ENCODE data around the gene ARL2BP.
"Not testable (repeated sequence)": the region's sequence is repeated elsewhere in the genome, so short reads cannot be mapped to it uniquely, and the experiment has no call there.

Gene ARL2BP

DNA sequence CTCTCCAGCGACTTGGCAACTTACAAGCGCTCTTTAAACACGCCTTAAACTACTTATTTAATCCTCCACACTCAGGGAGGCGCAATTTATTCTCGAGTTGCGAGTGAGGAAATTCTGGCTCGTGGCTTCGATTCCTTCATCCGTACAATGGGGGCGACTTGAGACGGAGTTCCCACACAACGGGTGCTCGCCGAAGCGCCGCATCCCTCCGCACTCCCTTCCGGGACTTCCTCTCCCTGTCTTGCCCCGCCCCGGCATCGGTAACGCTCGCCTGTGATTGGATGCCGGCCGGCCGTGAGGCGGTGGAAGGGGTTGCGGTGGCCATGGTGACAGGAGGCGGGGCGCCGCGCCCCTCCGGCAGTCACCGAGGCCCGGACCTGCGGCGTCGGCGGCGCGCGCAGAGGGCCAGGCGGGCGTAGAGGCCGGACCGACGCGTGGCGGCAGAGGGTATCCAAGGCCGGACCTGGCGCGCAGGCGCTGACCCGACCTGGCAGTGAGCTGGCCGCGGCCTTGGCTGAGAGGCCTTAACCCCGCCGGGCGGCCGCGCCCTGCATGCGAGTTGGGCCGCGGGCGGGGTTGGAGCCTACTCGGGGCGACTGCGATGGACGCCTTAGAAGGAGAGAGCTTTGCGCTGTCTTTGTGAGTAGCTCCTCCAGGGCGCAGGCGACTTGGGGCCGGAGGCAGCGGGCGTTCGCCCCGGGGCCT lies at the start of gene ARL2BP:
ARL2BP (plus strand) TSS at position 493 of the 705 bp plus-strand sequence; CDS start at position 602, 109 bp downstream.
- peaks cover 10% of the 10 kb centered on the region for H3K36me3 Mint-ChIP-seq (ENCODE audit: low read depth)
- DNase-seq (peak; percentile 98), ATAC-seq (peak; percentile 99)
- no peaks in the 10 kb centered on the region for H3K9me3 Mint-ChIP-seq
- H3K27ac Mint-ChIP-seq = peak within 1 kb of the TSS; percentile 92
- H3K4me3 Mint-ChIP-seq = peak within 1 kb of the TSS; percentile 84
- H3K27me3 Mint-ChIP-seq = no peaks in the 10 kb centered on the region
- peaks cover 25% of the 10 kb centered on the region for H3K4me1 Mint-ChIP-seq

- H3K36me3 Mint-ChIP-seq (ENCODE audit: low read depth) = no peaks in the 10 kb centered on the region
- H3K27ac Mint-ChIP-seq = no peak overlapping the region
- ATAC-seq (no peak), DNase-seq (no peak)
- peaks cover 21% of the 10 kb centered on the region for H3K4me1 Mint-ChIP-seq
- no peaks in the 10 kb centered on the region for H3K27me3 Mint-ChIP-seq
- no peaks in the 10 kb centered on the region for H3K9me3 Mint-ChIP-seq
- H3K4me3 Mint-ChIP-seq = no peak overlapping the region
Measured at GRCh38 chr16:57196286-57196685, 48.8 kb upstream of the ARL2BP start.

- ATAC-seq = no peak
- Mint-ChIP-seq H3K27me3 (no peaks in the 10 kb centered on the region), H3K4me1 (peaks cover 21% of the 10 kb centered on the region), H3K36me3 (ENCODE audit: low read depth) (no peaks in the 10 kb centered on the region), H3K27ac (no peak overlapping the region), H3K9me3 (no peaks in the 10 kb centered on the region), H3K4me3 (no peak overlapping the region)
- DNase-seq = no peak
Measured at GRCh38 chr16:57196753-57197152, 48.3 kb upstream of the ARL2BP start.

DNA sequence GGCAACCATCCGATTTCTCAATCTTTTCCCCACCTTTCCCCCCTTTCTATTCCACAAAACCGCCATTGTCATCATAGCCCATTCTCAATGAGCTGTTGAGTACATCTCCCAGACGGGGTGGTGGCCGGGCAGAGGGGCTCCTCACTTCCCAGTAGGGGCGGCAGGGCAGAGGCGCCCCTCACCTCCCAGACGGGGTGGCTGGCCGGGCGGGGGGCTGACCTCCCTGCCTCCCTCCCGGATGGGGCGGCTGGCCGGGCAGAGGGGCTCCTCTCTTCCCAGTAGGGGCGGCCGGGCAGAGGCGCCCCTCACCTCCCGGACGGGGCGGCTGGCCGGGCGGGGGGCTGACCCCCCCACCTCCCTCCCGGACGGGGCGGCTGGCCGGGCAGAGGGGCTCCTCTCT lies 44.7 kb upstream of the ARL2BP start:
- H3K27me3 Mint-ChIP-seq; H3K9me3 Mint-ChIP-seq; H3K4me3 Mint-ChIP-seq; H3K36me3 Mint-ChIP-seq (ENCODE audit: low read depth); H3K27ac Mint-ChIP-seq; DNase-seq; H3K4me1 Mint-ChIP-seq; ATAC-seq: not testable (repeated sequence)

DNA sequence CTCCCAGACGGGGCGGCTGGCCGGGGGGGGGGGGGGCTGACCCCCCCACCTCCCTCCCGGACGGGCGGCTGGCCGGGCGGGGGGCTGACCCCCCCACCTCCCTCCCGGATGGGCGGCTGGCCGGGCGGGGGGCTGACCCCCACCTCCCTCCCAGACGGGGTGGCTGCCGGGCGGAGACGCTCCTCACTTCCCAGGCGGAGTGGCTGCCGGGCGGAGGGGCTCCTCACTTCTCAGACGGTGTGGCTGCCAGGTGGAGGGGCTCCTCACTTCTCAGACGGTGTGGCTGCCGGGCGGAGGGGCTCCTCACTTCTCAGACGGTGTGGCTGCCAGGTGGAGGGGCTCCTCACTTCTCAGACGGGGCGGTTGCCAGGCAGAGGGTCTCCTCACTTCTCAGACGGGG lies 44.1 kb upstream of the ARL2BP start:
- not testable (repeated sequence) for ATAC-seq

GRCh38 chr16:57202095-57202886 lies 42.8 kb upstream of the ARL2BP start:
- Mint-ChIP-seq H3K27ac (no peak overlapping the region), H3K27me3 (no peaks in the 10 kb centered on the region), H3K36me3 (ENCODE audit: low read depth) (peaks cover 15% of the 10 kb centered on the region), H3K4me3 (no peak overlapping the region), H3K9me3 (no peaks in the 10 kb centered on the region), H3K4me1 (no peaks in the 10 kb centered on the region)
- ATAC-seq (no peak), DNase-seq (no peak)

More for the DNA sequence above, 44.1 kb upstream of the ARL2BP start:
- not testable (repeated sequence) for H3K27me3 Mint-ChIP-seq; DNase-seq; H3K9me3 Mint-ChIP-seq; H3K4me1 Mint-ChIP-seq; H3K27ac Mint-ChIP-seq; H3K4me3 Mint-ChIP-seq; H3K36me3 Mint-ChIP-seq (ENCODE audit: low read depth)

DNA sequence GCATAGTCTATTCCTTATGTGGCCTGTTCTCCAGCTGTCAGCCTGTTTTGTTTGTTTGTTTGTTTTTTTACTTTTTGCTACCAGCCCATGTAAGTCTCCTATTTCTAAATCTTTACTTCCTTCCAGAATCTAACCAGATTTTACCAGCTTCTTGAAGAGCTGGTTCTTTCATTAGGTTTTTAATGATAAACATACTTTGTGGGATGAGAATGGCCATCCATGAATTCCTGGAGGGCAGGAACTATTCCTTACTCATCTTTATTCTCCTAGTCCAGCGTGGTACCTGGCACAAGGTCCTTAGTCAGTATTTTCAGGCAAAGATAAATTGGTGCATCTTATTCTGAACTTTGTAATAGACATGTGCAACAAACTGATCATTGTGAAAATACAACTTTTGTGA lies 41.6 kb upstream of the ARL2BP start:
- Mint-ChIP-seq H3K4me1 (no peaks in the 10 kb centered on the region), H3K27ac (no peak overlapping the region), H3K36me3 (ENCODE audit: low read depth) (peaks cover 19% of the 10 kb centered on the region), H3K4me3 (no peak overlapping the region), H3K9me3 (no peaks in the 10 kb centered on the region), H3K27me3 (no peaks in the 10 kb centered on the region)
- ATAC-seq (no peak), DNase-seq (no peak)

- Mint-ChIP-seq H3K4me1 (no peaks in the 10 kb centered on the region), H3K9me3 (no peaks in the 10 kb centered on the region), H3K27me3 (no peaks in the 10 kb centered on the region), H3K4me3 (no peak overlapping the region), H3K27ac (no peak overlapping the region), H3K36me3 (ENCODE audit: low read depth) (peaks cover 29% of the 10 kb centered on the region)
- ATAC-seq (no peak), DNase-seq (peak; percentile 3)
Measured at GRCh38 chr16:57204675-57205074, 40.4 kb upstream of the ARL2BP start.

DNA sequence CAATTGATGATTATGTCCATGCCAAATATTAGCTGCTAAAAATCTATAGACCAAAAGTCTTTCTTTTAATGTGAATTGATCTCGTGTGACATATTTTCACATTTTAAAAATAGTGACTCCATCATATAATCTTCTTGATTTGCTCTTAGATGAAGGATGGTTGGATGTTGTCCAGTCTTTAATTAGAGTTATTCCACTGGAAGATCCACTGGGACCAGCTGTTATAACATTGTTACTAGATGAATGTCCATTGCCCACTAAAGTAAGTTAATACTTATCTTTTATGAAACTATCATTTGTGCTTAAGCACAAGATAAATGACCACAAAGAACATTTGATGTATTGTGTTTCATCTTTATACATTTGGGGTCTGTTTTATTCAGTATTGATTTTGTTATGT lies 36.1 kb upstream of the ARL2BP start:
- Mint-ChIP-seq H3K36me3 (ENCODE audit: low read depth) (peaks cover 51% of the 10 kb centered on the region), H3K9me3 (no peaks in the 10 kb centered on the region), H3K27ac (no peak overlapping the region), H3K27me3 (no peaks in the 10 kb centered on the region), H3K4me3 (no peak overlapping the region), H3K4me1 (no peaks in the 10 kb centered on the region)
- DNase-seq (no peak), ATAC-seq (no peak)

GRCh38 chr16:57209780-57210179 lies 35.3 kb upstream of the ARL2BP start:
- DNase-seq = no peak
- no peak overlapping the region for H3K27ac Mint-ChIP-seq
- no peaks in the 10 kb centered on the region for H3K27me3 Mint-ChIP-seq
- no peak overlapping the region for H3K4me3 Mint-ChIP-seq
- ATAC-seq = no peak
- H3K9me3 Mint-ChIP-seq = peaks cover 4% of the 10 kb centered on the region
- peaks cover 60% of the 10 kb centered on the region for H3K36me3 Mint-ChIP-seq (ENCODE audit: low read depth)
- no peaks in the 10 kb centered on the region for H3K4me1 Mint-ChIP-seq

- Mint-ChIP-seq H3K4me1 (no peaks in the 10 kb centered on the region), H3K36me3 (ENCODE audit: low read depth) (peaks cover 74% of the 10 kb centered on the region), H3K4me3 (no peak overlapping the region), H3K27ac (no peak overlapping the region), H3K27me3 (no peaks in the 10 kb centered on the region), H3K9me3 (peaks cover 34% of the 10 kb centered on the region)
- ATAC-seq = no peak
- no peak for DNase-seq
Measured at GRCh38 chr16:57213462-57213861, 31.6 kb upstream of the ARL2BP start.

- H3K27me3 Mint-ChIP-seq = no peaks in the 10 kb centered on the region
- H3K27ac Mint-ChIP-seq = no peak overlapping the region
- peaks cover 41% of the 10 kb centered on the region for H3K9me3 Mint-ChIP-seq
- no peak for DNase-seq
- no peaks in the 10 kb centered on the region for H3K4me1 Mint-ChIP-seq
- no peak overlapping the region for H3K4me3 Mint-ChIP-seq
- peaks cover 87% of the 10 kb centered on the region for H3K36me3 Mint-ChIP-seq (ENCODE audit: low read depth)
- no peak for ATAC-seq
Measured at GRCh38 chr16:57216968-57217367, 28.1 kb upstream of the ARL2BP start.

GRCh38 chr16:57223057-57223456 lies 22.0 kb upstream of the ARL2BP start:
- H3K27ac Mint-ChIP-seq = no peak overlapping the region
- peaks cover 67% of the 10 kb centered on the region for H3K36me3 Mint-ChIP-seq (ENCODE audit: low read depth)
- H3K9me3 Mint-ChIP-seq = peaks cover 11% of the 10 kb centered on the region
- no peak overlapping the region for H3K4me3 Mint-ChIP-seq
- H3K27me3 Mint-ChIP-seq = no peaks in the 10 kb centered on the region
- DNase-seq = no peak
- no peaks in the 10 kb centered on the region for H3K4me1 Mint-ChIP-seq
- no peak for ATAC-seq

GRCh38 chr16:57224651-57225335 lies 20.3 kb upstream of the ARL2BP start:
- Mint-ChIP-seq H3K27me3 (no peaks in the 10 kb centered on the region), H3K4me1 (no peaks in the 10 kb centered on the region), H3K36me3 (ENCODE audit: low read depth) (peaks cover 53% of the 10 kb centered on the region), H3K27ac (no peak overlapping the region), H3K9me3 (no peaks in the 10 kb centered on the region), H3K4me3 (no peak overlapping the region)
- ATAC-seq (no peak), DNase-seq (no peak)

- no peak for DNase-seq
- ATAC-seq = no peak
- Mint-ChIP-seq H3K27me3 (no peaks in the 10 kb centered on the region), H3K4me1 (no peaks in the 10 kb centered on the region), H3K4me3 (no peak overlapping the region), H3K36me3 (ENCODE audit: low read depth) (peaks cover 51% of the 10 kb centered on the region), H3K9me3 (no peaks in the 10 kb centered on the region), H3K27ac (no peak overlapping the region)
Measured at GRCh38 chr16:57225978-57226377, 19.1 kb upstream of the ARL2BP start.

Measured in activated naive CD8-positive, alpha-beta T cell treated with anti-CD3 and anti-CD28 coated beads, Interleukin-2, amount 50 U/mL, for 24 hours (primary cell).